GM19023 (cell line): ENCODE results near the gene MYO3B.
"Not testable (repeated sequence)": the region's sequence is repeated elsewhere in the genome, so short reads cannot be mapped to it uniquely, and the experiment has no call there.

Experiments used
- ATAC-seq: cut with Tn5 transposase; IDR thresholded peaks from one replicate; pipeline ENCODE4 v1.9.1; 2021; ENCODE audit warnings: mild to moderate bottlenecking, moderate library complexity; ENCODE audit not compliant: unreplicated experiment

MYO3B gene

DNA sequence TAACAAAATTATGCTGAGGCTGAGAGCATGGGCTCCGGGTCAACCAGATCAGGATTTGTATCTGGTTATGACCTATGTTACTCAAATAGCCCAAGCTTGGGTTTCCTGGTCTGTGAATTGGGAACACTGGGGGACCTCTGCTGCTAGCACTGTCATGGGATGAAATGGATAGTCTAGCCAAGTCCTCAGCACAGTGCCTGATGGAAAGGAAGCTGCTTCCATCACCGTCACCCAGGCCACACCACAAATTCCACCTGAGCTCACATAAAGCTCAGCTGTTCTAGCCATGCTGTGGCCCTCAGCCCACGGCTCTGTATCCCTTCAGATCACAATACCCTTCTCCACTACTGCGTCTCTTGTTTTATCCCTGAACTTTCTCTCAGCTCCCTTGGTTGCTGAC is 357.6 kb downstream of the MYO3B start:
- no peak for ATAC-seq

DNA sequence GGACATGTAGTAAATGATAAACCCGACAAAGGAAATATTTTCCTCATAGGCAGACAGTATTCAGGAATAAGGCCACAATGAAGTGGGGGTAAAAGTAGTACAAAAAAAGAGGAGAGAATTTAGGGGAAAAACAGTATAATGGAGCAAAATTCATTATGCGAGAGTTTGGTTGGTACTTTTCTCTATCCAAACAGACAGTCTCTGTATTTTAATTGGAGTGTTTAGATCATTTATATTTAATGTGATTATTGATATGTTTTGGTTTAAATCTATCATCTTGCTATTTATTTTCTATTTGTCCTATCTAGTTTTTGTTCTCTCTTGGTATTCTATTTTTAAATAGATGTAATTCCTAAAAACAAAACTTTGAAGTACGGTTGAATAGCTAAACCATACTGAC is 366.9 kb downstream of the MYO3B start:
- ATAC-seq, result no peak

GRCh38 chr2:170548304-170548703 is 370.4 kb downstream of the MYO3B start:
- no peak for ATAC-seq

DNA sequence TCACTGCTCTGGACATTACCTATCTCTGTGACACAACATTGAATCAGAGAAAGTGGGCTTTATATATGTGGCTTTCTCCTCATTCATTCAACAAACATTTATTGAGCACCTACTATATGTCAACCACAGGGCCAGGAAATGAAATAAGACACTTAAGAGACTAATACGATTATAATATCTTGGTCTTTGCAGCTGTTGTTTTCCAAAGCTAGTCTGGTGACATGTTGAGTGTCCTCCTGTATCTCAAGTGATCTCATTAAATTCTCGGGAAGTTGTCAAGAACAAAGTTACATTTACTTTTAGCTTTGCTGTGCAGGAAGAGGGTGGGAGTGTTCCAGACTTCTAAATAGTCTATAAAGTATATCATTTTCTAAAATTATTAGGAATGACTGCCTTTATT is 372.6 kb downstream of the MYO3B start:
- ATAC-seq, result no peak

DNA sequence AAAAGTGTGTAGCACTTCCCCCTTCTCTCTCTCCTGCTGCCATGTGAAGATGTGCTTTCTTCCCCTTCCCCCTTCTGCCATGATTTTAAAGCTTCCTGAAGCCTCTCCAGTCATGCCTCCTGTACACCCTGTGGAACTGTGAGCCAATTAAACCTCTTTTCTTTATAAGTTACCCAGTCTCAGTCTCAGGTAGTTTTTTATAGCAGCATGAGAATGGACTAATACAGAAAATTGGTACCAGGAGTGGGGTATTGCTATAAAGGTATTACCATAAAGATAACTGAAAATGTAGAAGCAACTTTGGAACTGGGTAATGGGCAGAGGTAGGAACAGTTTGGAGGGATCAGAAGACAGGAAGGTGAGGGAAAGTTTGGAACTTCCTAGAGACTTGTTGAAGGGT is 374.0 kb downstream of the MYO3B start:
- not testable (repeated sequence) for ATAC-seq

GRCh38 chr2:170553748-170554147 is 375.8 kb downstream of the MYO3B start:
- ATAC-seq, result no peak

- no peak for ATAC-seq
Observed at GRCh38 chr2:170554278-170554955, 376.5 kb downstream of the MYO3B start.

GRCh38 chr2:170562928-170563327 is 385.0 kb downstream of the MYO3B start:
- ATAC-seq, result no peak

GRCh38 chr2:170563401-170563800 is 385.5 kb downstream of the MYO3B start:
- no peak for ATAC-seq

- ATAC-seq, result no peak
Observed at GRCh38 chr2:170566138-170566537, 388.2 kb downstream of the MYO3B start.

DNA sequence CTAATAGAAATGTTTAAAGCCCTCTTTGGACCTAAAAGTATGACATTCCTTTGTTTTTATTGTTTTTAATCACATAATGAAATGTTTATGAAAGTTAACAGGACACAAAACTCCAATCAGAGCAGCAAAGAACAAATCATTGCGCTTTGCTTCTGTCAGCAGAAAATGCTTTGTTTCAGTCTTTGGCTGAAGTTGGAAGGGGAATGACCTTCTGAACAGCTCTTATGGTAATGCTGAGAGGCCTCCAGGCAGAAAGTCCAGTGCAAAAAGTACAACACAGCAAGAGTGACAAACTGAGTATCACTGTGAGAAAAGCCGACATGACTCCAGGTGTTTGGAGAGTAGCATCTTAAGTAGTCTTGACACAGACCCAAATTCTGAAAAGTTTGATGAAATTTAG is 389.5 kb downstream of the MYO3B start:
- no peak for ATAC-seq

- ATAC-seq, result no peak
Observed at GRCh38 chr2:170568511-170568910, 390.6 kb downstream of the MYO3B start.

DNA sequence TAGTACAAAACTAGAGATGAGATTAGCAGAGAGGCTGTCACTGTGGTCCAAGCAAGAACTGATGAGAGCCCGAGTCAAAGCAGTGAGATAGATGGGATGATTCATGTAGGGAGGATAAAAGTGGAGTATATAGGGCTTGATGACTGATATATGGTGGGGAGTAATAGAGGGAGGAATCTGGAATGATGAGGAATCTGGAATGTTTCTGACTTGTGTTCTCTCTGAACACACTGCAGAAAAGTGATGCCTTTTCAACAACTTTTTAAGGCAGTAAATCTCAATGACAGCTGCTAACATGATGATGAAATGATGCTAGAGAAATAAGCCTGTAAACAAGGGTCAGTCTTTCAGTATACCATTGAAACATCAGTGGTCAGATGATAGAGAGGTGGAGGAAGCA is 393.7 kb downstream of the MYO3B start:
- ATAC-seq, result no peak

DNA sequence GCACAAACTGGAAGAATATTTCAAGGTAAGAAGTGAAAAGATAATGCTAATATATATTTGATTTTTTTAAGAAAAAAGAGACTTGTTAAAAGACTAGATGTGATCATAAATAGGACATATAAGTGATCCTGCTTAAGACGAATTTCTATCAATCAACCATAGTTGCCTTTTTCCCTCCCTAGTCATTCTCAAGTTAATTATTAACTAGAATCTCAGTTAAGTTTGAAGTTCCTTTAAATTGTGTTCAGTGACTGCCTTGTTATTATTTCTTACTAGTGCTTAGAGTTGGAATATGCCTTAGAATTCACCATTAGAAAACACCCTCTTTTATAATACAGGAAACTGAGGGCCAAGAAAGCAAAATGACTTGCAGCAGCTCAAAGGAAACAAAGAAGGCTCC is 395.7 kb downstream of the MYO3B start:
- no peak for ATAC-seq

GRCh38 chr2:170576296-170576695 is 398.3 kb downstream of the MYO3B start:
- ATAC-seq, result no peak

GRCh38 chr2:170577356-170577755 is 399.4 kb downstream of the MYO3B start:
- no peak for ATAC-seq

- ATAC-seq, result no peak
Observed at GRCh38 chr2:170578606-170579005, 400.7 kb downstream of the MYO3B start.

- no peak for ATAC-seq
Observed at GRCh38 chr2:170579511-170579910, 401.6 kb downstream of the MYO3B start.

DNA sequence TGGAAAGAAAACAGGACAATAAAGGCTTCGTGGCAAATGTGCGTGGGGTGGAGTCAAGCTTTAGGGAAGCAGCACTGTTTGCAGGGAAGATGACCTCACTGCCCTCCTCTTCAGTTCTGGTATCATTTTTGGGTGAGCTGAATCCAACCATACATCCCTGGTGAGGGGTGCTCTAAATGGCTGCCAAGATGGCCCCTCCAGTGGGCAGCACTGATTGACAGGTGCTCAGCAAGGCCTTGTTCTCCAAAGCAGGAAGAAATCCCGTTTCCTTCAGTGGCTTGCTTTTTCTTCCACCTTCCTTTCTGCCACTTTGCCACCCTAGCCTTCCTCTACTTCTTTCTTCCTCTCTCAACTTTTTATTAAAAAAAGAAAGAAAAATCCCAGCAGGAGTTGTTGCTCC is 404.4 kb downstream of the MYO3B start:
- no peak for ATAC-seq

- no peak for ATAC-seq
Observed at GRCh38 chr2:170582751-170583463, 405.0 kb downstream of the MYO3B start.

- ATAC-seq, result no peak
Observed at GRCh38 chr2:170585067-170585466, 407.1 kb downstream of the MYO3B start.

GRCh38 chr2:170586571-170587095 is 408.7 kb downstream of the MYO3B start:
- no peak for ATAC-seq
